GM23338 (cell line): ENCODE measurements around the gene TESMIN. TPM values are rescaled to one million over a fixed set of nuclear protein-coding genes. Genes with fewer than 3 reads are reported as not detected.

Source experiments
- ATAC-seq: fragments of 200-7000 bp; cut with Tn5 transposase; 3 replicates; pipeline ENCODE4 v1.9.1; 2020
- DNase-seq: peaks from one replicate; pipeline ENCODE4 v3.0.0-alpha.2; 2015; ENCODE audit warnings: low spot score
- H2AFZ ChIP-seq: fragments of 200-600 bp; sonication (generic); 2 replicates; pipeline ENCODE4 v1.8.0; 2016; ENCODE audit warnings: antibody characterized with exemption, mild to moderate bottlenecking, moderate library complexity
- H3F3A ChIP-seq: fragments of 200-600 bp; sonication (generic); replicated peaks from 2 replicates; pipeline ENCODE4 v1.8.0; 2017; ENCODE audit warnings: antibody characterized with exemption, mixed run types, low read depth
- H3K27ac ChIP-seq: fragments of 200-600 bp; sonication (generic); 2 replicates; pipeline ENCODE4 v1.6.1; 2016; ENCODE audit warnings: low read depth
- H3K27me3 ChIP-seq: fragments of 200-600 bp; sonication (generic); 2 replicates; pipeline ENCODE4 v1.8.0; 2016; ENCODE audit warnings: mild to moderate bottlenecking, mixed run types, moderate library complexity; ENCODE audit not compliant: insufficient read depth
- H3K36me3 ChIP-seq: fragments of 200-600 bp; sonication (generic); 2 replicates; pipeline ENCODE4 v1.8.0; 2016; ENCODE audit warnings: mild to moderate bottlenecking; ENCODE audit not compliant: insufficient read depth
- H3K4me1 ChIP-seq: fragments of 200-600 bp; sonication (generic); 2 replicates; pipeline ENCODE4 v1.8.0; 2016; ENCODE audit warnings: mild to moderate bottlenecking, moderate library complexity; ENCODE audit not compliant: insufficient read depth
- H3K4me2 ChIP-seq: fragments of 200-600 bp; sonication (generic); 2 replicates; pipeline ENCODE4 v1.7.1; 2017; ENCODE audit warnings: mixed run types
- H3K4me3 ChIP-seq: fragments of 200-600 bp; sonication (generic); 2 replicates; pipeline ENCODE4 v1.6.1; 2016; ENCODE audit warnings: mixed run types
- H3K79me2 ChIP-seq: fragments of 200-600 bp; sonication (generic); replicated peaks from 2 replicates; pipeline ENCODE4 v1.8.0; 2017; ENCODE audit warnings: mild to moderate bottlenecking; ENCODE audit not compliant: insufficient read depth
- H3K9me2 ChIP-seq: fragments of 200-600 bp; sonication (generic); 2 replicates; pipeline ENCODE4 v1.8.0; 2017; ENCODE audit not compliant: insufficient read depth
- H4K20me1 ChIP-seq: fragments of 200-600 bp; sonication (generic); replicated peaks from 2 replicates; pipeline ENCODE4 v1.8.0; 2017; ENCODE audit warnings: mild to moderate bottlenecking; ENCODE audit not compliant: insufficient read depth
- H3K27ac Mint-ChIP-seq: 2 replicates; pipeline ENCODE4 v1.8.0; 2020; ENCODE audit warnings: inconsistent platforms, mild to moderate bottlenecking, moderate library complexity, mixed read lengths
- H3K27me3 Mint-ChIP-seq: 3 replicates; pipeline ENCODE4 v1.8.0; 2022; ENCODE audit warnings: low read depth, mild to moderate bottlenecking, moderate library complexity, mixed read lengths, inconsistent platforms; ENCODE audit not compliant: insufficient read depth, poor library complexity
- H3K36me3 Mint-ChIP-seq: 3 replicates; pipeline ENCODE4 v1.8.0; 2021; ENCODE audit warnings: low read depth, mild to moderate bottlenecking, inconsistent platforms, moderate library complexity, mixed read lengths
- H3K4me1 Mint-ChIP-seq: 3 replicates; pipeline ENCODE4 v1.8.0; 2020; ENCODE audit warnings: mild to moderate bottlenecking, inconsistent platforms, mixed read lengths
- H3K4me3 Mint-ChIP-seq: 3 replicates; pipeline ENCODE4 v1.8.0; 2021; ENCODE audit warnings: moderate library complexity, mild to moderate bottlenecking, inconsistent platforms, mixed read lengths
- H3K9me3 Mint-ChIP-seq: 3 replicates; pipeline ENCODE4 v1.8.0; 2020; ENCODE audit warnings: moderate library complexity, mild to moderate bottlenecking, inconsistent platforms, mixed read lengths
- CREB1 ChIP-seq: fragments of 250-450 bp; sonication (Bioruptor Pico); IDR thresholded peaks from 2 replicates; pipeline ENCODE4 v1.5.0; 2020; ENCODE audit warnings: low read depth, mild to moderate bottlenecking, moderate library complexity
- CTCF ChIP-seq, 2 experiments: fragments of 200-600 bp in 1 of 2; sonication (generic) in 1 of 2; conservative IDR thresholded peaks; 2 replicates each; pipeline versions ENCODE4 v1.5.1 to v1.6.1; 2016 to 2017; ENCODE audit warnings: antibody characterized with exemption in 2 of 2, low read depth in 2 of 2, mild to moderate bottlenecking in 2 of 2, moderate library complexity in 1 of 2
- ETS1 ChIP-seq: IDR thresholded peaks from 2 replicates; pipeline ENCODE4 v1.6.1; 2016; ENCODE audit warnings: antibody characterized with exemption
- EZH2 ChIP-seq: fragments of 200-600 bp; sonication (generic); IDR thresholded peaks from one replicate; pipeline ENCODE4 v1.8.0; 2017; ENCODE audit warnings: antibody characterized with exemption, mild to moderate bottlenecking, low read depth; ENCODE audit not compliant: unreplicated experiment
- EZH2phosphoT487 ChIP-seq: fragments of 200-600 bp; sonication (generic); IDR thresholded peaks from one replicate; pipeline ENCODE4 v1.8.1; 2018; ENCODE audit warnings: antibody characterized with exemption; ENCODE audit not compliant: unreplicated experiment
- JUNB ChIP-seq: IDR thresholded peaks from one replicate; pipeline ENCODE4 v1.6.1; 2016; ENCODE audit warnings: antibody characterized with exemption; ENCODE audit not compliant: unreplicated experiment
- NANOG ChIP-seq: IDR thresholded peaks from 2 replicates; pipeline ENCODE4 v1.6.1; 2016; ENCODE audit warnings: antibody characterized with exemption, borderline replicate concordance
- POLR2AphosphoS5 ChIP-seq: IDR thresholded peaks from 2 replicates; pipeline ENCODE4 v1.6.1; 2016; ENCODE audit warnings: antibody characterized with exemption, low read depth
- REST ChIP-seq: IDR thresholded peaks from one replicate; pipeline ENCODE4 v1.6.1; 2018; ENCODE audit warnings: antibody characterized with exemption; ENCODE audit not compliant: unreplicated experiment
- STAT1 ChIP-seq: IDR thresholded peaks from one replicate; pipeline ENCODE4 v1.6.1; 2016; ENCODE audit warnings: antibody characterized with exemption; ENCODE audit not compliant: unreplicated experiment
- ZNF114 ChIP-seq: fragments of 250-450 bp; sonication (Bioruptor Pico); IDR thresholded peaks from 2 replicates; pipeline ENCODE4 v1.5.0; 2020; ENCODE audit warnings: mild to moderate bottlenecking, moderate library complexity
- ZNF331 ChIP-seq: fragments of 250-450 bp; sonication (Bioruptor Pico); IDR thresholded peaks from 2 replicates; pipeline ENCODE4 v1.5.0; 2020; ENCODE audit warnings: low read depth, mild to moderate bottlenecking, moderate library complexity
- ZNF462 ChIP-seq: fragments of 250-450 bp; sonication (Bioruptor Pico); IDR thresholded peaks from 2 replicates; pipeline ENCODE4 v1.5.0; 2020; ENCODE audit warnings: mild to moderate bottlenecking, moderate library complexity
- polyA plus RNA-seq: library from polyadenylated mRNA; unstranded; fragments of >200 nt; fragmentation: Nextera tagmentation; extraction: Ambion mirVana; gene quantifications from 2 replicates; pipeline ENCODE4 v1.2.1, GENCODE V29; 2016
- total RNA-seq: library from RNA; depleted of rRNA; stranded (reverse); fragments of >200 nt; shearing (Covaris generic); gene quantifications from 2 replicates; pipeline ENCODE4 v1.2.3, GENCODE V29; 2014

The TESMIN gene
- total and polyA plus RNA-seq, 2 experiments from 2014 or later, result 54.5 to 64.6 TPM

- H3K4me1 Mint-ChIP-seq, result peaks cover 13% of the 10 kb centered on the region
- Histone ChIP-seq H3K79me2 (no peaks in the 10 kb centered on the region), H3F3A (no peaks in the 10 kb centered on the region), H3K4me2 (no peak overlapping the region), H2AFZ (no peak overlapping the region; the same call in 1 of the 2 replicates), H4K20me1 (no peaks in the 10 kb centered on the region), H3K27me3 (0 out of 2 replicates have a peak, but pooled peaks cover 1% of the 10 kb centered on the region), H3K9me2 (no peaks in the 10 kb centered on the region), H3K4me1 (no peaks in the 10 kb centered on the region), H3K27ac (no peak overlapping the region), H3K4me3 (no peak overlapping the region), H3K36me3 (no peaks in the 10 kb centered on the region)
- H3K27ac Mint-ChIP-seq, result no peak overlapping the region
- TF ChIP-seq JUNB (no peak), REST (no peak), NANOG (no peak), CREB1 (CRISPR knock-in tag) (no peak), POLR2AphosphoS5 (no peak), ZNF114 (CRISPR knock-in tag) (no peak), STAT1 (no peak), CTCF (conservative IDR thresholded peaks at IDR 0.05; ENCODE audit: low read depth in 2 of 2) (no peak), ZNF462 (CRISPR knock-in tag) (no peak), ETS1 (no peak), EZH2phosphoT487 (no peak), EZH2 (no peak), ZNF331 (CRISPR knock-in tag) (no peak)
- no peaks in the 10 kb centered on the region for H3K9me3 Mint-ChIP-seq
- DNase-seq, result peak; percentile 44
- ATAC-seq, result peak; percentile 67
- peaks cover 4% of the 10 kb centered on the region for H3K27me3 Mint-ChIP-seq
- H3K36me3 Mint-ChIP-seq, result no peaks in the 10 kb centered on the region; the same call in 2 of the 3 replicates
- H3K4me3 Mint-ChIP-seq, result no peak overlapping the region
Observed at GRCh38 chr11:68677432-68677831, 73.9 kb downstream of the TESMIN start.
